Activated CD8-positive, alpha-beta memory T cell treated with anti-CD3 and anti-CD28 coated beads for 1 hour (primary cell): ENCODE results near the gene ABCB11.
"Not testable (repeated sequence)": the region's sequence is repeated elsewhere in the genome, so short reads cannot be mapped to it uniquely, and the experiment has no call there.

Experiments
- DNase-seq, 2 donors: peaks; one replicate each; pipeline ENCODE4 v3.0.0-alpha.2; 2020; ENCODE audit warnings: low read depth in 1 of 2; ENCODE audit errors: extremely low read depth in 1 of 2

The ABCB11 gene

DNA sequence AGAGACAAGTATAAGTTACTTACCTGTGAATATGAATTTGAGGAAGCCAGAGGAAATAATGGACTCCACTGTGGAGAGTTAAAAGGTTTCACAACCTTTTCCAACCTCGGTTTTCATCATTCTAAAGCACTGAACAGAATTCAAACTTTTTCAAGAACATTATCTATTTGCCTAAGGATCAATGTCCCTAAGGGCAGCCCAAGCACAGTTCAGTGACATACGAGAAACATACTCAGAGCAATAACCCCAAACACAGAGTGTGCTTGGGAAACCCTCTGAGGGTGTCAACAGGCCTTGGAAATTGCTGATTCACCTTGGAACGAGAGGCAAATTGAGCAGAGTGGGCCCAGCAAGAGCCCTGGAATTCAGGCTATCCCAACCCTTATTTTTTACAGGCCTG, at the start of gene ABCB11:
ABCB11 (minus strand) TSS at position 123 of the 400 bp plus-strand sequence. CDS start 13,199 bp downstream, outside the sequence.
- DNase-seq: no peak

DNA sequence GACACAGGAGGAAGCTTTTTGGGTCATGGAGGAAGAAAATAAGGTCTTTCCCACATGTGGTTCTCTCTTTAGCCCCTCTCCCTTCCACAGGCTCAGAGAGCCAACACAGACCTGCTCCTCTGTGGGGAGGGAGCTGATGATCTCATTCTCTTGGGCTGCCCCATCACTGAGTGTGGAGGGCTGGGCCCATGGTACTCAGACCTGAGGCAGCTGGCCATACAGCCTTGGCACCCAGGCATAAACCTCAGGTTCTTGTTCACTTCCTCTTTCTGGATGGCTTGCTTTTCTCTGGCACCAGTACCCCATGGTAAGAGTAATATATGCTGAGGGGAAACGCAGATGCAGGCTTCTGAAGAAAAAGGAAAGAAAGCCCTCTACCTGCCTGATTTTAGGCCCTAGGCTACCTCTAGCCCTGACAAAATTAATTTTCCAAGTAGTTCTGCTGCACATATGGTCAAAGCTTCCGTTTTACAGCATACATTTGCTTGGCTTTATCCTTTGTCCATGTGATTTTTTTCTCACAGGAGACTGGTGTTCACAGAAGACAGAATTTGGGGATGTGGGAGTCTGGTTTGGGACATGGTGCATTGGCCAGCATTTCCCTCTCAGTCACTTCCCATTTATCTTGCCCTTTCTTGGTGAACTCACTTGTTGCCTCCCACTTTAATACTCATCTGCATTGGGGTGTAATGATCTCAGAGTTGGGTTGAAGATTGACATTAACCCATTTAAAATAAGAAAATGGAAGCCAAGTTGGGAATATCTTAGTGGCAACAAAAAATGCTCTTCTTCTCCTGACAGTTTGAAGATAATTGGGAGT, 49.3 kb upstream of the ABCB11 start:
- no peak for DNase-seq

DNA sequence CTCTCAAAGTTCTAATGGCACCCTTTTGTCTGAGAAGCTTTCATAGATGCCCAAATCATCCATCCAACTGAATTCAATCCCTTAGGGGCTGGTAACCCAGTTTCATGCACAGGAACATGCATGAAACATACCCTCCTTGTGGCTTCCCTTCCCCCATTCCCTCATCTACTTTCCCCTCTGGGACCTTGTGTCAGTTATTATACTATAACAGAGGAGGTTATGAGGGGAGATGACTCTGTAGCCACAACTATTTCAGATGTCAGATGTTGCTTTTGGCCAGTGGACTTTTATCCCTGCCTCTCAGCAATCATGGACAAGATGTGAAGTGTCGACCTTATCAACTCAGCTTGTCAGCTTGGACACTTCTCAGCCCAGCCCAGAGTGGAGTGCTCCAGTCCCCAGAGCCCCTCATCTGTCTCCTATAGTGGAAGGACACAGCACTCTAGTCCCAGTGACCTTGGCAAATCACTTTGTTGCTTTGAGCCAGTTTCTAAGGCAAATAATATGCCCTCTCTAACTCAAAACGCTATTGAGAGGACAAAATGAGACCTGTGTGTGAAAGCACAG, 46.6 kb upstream of the ABCB11 start:
- DNase-seq: no peak

DNA sequence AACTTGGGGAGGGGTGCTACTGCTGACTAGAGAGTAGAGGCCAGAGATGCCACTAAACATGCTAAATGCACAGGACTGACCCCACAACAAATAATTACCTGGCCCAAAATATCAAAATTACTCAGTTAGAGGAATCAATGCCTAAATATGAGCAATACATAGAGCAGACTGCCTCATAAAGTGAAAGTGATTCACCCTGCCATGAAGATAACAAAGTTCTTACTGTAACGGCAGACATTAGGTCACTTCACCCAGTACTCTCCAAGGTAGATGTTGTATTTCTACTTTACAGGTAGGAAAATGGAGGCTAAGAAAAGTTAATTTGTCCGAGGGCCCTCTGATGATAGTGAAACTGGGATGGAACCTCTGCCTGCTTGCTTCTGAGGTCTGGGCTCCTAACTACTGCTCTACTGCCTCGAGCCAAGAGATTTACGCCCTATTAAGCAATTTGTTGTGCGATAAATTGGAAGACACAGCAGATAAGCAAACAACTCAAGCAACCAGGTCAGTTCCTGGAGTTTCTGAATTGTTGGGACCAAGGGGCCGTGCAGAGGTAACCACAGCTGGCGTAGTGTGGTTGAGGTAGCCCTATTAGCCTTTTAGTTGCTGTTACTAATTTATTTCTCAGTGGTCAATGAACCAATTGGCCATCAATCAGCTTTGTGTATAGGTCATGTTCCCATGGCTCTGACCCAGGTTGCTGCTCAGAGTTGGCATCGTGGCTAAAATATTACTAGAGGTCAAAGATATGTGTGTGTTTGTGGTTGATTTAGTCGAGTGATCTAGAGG, 43.0 kb upstream of the ABCB11 start:
- no peak for DNase-seq

DNA sequence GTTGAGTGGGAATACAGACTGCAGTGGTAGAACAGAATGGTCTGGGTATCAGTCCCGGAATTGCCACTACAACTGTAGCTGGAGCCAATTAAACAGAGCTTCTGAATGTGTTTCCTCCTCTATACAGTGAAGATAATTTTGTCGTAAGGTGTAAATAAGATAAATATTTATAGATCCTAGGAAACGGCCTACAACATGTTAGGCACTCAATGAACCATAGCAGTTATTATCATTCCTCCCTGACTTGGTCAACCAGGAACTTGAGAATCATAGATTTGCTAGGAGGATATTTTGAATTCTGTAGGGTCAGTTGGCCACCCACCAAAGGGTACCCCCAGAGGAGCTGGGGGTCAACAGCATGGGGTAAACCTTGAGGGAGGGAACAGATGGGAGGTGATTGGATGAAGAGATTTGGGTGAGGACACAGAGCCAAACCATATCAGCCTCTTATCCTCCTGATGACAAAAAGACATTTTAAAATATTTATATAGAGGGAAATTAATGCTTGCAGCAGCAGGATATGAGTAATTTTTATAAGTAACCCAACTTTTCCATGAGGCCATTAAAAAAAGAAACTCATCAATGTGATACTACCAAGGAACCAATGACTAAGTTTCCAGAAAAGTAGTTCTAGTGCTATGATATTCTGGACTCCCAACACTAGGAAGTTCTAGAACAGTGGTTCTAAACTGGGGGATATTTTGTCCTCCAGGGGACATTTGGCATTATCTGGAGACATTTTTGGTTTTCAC, 42.3 kb upstream of the ABCB11 start:
- DNase-seq: no peak

DNA sequence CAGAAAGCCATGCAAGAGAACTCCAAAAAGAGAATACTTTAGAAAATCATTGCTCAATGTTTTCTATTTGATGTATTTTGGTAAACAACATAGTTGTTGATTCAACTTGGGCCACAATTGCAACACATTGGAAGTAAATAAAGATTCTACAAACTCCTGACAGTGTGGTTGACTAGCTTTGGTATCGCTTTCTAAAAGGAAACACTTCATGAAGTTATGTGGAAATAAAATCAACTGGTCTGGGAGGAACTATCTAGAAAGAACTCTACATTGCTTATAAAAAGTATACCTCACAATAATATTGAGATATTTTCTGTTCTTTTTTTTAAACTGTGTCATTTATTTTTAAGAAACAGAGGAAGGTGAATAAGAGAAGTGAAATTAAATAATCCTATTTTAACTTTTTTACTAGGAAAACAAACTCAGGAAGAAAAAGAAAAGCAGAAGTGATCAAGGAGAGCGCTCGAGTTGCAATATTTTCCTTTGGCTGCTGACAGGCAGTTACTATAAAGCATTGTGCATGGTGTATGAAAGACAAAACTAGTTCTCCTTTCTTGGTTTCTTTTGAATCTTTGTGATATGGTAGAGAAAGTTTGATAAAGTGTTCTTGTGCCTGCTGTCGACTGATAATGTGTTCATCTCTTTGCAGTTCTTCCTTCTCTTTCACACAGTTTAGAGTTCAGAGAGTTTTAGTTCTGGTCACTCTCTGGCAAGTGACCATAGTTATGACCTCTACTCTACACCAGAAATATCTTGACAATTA, 41.2 kb upstream of the ABCB11 start:
- DNase-seq: no peak

DNA sequence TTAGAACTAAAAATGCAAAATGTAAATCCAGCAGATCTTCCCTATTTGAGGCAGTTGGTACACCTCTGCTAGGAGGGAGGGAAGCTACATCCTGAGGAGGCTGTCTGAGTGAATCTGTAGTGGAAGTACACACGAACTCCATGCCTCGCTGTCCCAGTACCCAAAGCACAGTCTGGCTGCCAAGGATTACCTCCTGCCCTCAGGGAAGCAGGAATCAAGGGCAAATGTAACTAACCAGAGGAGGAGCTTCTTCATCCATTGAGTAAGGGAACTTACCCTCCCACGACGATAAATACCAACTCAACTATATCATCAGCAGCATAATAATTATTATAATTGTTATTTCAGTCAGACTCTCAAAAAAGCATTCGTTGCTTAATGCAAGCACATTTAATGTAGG, 40.3 kb upstream of the ABCB11 start:
- no peak for DNase-seq

DNA sequence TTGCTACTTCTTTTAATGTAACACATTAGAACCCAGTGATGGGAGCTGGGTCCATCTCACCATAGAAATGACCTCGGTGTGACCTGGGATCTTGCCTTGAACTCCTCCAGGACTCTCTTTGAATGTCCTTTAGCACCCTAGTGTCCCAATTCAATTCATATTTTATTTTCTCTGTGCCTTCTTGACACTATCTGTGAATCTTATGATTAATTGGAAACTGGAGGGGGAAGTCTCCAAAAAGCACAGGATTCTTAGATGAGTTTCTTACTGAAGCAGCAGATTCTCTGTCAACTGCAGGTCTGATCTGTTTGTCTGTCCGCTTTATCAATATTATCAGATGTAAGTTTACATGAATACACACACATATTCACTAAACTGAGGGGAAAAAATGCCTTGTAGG, 38.7 kb upstream of the ABCB11 start:
- DNase-seq: no peak

DNA sequence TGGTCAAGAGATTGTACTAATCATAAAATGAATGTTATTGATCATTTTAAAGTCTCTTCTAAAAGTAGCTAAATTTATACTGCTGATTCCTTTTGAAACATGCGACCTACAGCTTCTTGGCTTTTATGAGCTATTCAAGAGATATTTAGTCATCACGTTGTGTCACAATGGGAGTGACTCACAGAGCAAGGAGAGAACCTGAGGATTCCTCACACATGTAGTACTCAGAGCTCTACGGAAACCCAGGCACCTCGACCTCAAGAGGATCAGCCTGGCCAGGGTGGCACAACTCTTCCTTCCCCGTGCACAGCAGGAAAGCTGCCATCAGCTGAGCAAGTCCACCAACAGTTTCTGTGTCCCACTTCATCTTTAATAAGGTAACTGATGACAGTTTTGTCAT, 38.2 kb upstream of the ABCB11 start, which contains the start of gene DHRS9:
DHRS9 (plus strand) TSS at position 223 of the 400 bp plus-strand sequence. CDS start 12,019 bp downstream, outside the sequence.
- DNase-seq: no peak

DNA sequence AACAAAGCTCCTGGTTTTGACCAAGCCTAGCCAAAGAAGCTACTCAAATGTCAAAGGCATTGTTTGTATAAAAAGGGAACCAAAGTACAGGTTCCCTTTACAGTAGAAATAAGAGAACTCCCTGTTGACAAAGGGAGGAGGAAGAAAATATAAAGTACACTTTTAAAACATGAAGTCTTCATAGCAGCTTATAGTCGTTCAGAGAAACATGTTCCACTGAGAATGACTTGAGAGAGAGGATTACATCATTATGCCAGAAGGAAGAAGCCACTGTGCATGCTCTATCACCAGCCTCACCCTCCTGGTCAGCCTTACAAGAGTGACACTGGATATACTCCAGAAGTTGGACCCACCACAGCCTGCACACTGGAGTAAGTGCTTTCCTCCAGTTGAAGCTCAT, 35.8 kb upstream of the ABCB11 start:
- DNase-seq: no peak

DNA sequence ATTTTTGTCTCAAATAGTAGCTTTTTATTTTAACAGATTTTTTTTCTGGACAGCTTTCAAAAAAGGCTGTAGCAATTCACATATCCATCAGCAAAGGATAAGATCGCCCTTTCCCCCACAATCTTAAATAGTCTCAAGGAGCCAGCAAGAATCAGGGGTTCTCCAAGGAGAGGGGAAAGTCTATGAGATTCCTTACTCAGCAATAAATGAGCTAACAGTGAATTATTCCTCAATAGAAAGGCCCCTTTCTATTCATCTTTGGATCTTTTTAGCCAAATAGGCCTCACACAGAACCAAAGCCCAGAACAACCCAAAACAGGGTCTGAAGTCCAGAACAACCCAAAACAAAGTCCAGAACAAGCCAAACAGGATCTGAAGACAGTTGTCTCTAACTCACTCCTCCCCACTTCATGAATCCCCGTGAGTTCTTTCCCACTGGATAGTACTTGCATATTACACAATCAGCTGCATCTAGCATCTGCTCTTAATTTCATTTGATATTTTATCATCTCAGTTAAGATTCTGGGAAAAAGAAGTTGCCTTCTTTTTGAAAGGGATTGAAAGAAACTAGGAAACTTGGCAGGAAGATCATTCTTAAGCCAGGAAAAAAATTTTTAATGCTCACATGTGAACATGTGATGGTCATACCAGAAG, 34.9 kb upstream of the ABCB11 start:
- DNase-seq: no peak

DNA sequence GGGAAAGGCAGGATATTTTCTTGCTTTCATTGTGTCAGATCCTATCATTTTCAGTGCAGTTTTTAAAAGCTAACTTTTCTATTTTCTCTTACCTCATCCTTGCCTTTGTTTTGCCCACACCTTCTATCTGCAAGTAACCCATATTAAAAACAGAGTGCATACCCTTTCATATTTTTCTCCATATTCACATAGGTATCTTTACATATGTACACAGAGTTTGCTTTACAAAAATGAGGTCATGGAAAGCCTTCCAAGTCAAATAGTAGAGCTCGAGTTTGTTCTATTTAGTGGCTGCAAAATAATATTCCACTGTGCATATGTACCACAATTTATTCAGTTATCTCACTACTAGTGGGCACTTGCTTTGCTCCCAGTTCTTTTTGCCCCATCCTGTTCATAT, 34.3 kb upstream of the ABCB11 start:
- DNase-seq: no peak

DNA sequence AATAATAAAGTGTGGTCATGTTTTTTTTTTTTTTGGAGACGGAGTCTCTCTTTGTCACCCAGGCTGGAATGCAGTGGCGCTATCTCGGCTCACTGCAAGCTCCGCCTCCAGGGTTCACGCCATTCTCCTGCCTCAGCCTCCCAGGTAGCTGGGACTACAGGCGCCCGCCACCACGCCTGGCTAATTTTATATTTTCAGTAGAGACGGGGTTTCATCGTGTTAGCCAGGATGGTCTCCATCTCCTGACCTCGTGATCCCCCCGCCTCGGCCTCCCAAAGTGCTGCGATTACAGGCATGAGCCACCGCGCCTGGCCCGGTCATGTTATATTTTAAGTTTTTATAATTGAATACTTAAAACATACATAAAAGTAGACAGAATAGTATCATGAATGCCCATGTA, 33.1 kb upstream of the ABCB11 start:
- not testable (repeated sequence) for DNase-seq

DNA sequence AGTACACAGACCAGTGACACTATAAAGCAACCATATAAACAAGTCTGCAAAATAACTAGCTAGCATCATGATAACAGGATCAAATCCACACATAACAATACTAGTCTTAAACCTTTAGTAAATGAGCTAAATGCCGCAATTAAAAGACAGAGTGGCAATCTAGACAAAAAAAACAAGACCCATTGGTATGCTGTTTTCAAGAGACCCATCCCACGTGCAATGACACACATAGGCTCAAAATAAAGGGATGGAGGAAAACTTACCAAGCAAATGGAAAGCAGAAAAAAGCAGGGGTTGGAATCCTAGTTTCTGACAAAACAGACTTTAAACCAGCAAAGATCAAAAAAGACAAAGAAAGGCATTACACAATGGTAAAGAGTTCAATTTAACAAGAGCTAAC, 23.5 kb upstream of the ABCB11 start:
- DNase-seq: not testable (repeated sequence)

DNA sequence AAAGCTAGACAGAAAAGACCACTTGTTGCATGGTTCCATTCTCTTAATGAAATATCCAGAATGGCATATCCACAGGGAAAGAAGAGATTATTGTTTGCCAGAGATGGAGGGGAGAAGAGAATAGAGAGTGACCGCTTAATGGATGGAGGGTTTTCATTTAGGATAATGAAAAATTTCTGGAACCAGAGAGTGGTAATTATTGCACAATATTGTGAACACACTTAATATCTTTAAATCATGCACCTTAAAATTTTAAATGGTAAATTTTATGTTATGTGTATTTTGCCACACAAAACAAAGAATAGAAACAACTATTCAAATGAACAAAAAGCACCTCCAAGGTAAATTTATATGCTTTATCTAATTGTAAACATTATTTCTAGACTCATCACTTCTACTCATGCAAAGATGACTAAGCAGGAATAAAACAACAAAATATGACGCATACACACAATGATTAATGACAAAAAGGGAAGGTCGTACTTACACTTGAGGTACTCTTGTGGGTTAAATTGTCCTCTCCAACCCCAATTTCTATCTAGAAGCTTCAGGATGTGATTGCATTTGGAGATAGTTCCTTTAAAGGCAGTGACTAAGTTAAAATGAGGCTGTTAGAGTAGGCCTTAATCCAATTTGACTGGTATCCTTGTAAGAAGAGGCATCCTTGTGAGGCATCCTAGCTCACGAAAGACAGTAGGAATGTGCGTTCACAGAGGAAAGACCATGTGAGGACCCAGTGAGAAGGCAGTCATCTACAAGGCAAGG, 19.5 kb upstream of the ABCB11 start:
- no peak for DNase-seq

DNA sequence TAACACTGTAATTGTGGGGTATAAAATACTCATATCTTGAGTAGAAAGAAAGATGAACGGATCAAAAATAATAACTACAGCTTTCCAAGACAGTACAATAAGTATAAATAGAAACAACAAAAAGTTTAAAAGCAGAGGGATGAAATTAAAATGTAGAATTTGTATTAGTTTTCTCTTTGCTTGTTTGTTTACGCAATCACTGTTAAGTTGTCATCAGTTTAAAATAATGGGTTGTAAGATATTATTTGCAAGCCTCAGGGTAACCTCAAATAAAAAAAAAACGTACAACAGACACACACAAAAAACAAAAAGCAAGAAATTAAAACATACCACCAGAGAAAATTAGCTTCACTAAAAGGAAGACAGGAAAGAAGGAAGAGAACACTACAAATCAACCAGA, 18.0 kb upstream of the ABCB11 start:
- no peak for DNase-seq

DNA sequence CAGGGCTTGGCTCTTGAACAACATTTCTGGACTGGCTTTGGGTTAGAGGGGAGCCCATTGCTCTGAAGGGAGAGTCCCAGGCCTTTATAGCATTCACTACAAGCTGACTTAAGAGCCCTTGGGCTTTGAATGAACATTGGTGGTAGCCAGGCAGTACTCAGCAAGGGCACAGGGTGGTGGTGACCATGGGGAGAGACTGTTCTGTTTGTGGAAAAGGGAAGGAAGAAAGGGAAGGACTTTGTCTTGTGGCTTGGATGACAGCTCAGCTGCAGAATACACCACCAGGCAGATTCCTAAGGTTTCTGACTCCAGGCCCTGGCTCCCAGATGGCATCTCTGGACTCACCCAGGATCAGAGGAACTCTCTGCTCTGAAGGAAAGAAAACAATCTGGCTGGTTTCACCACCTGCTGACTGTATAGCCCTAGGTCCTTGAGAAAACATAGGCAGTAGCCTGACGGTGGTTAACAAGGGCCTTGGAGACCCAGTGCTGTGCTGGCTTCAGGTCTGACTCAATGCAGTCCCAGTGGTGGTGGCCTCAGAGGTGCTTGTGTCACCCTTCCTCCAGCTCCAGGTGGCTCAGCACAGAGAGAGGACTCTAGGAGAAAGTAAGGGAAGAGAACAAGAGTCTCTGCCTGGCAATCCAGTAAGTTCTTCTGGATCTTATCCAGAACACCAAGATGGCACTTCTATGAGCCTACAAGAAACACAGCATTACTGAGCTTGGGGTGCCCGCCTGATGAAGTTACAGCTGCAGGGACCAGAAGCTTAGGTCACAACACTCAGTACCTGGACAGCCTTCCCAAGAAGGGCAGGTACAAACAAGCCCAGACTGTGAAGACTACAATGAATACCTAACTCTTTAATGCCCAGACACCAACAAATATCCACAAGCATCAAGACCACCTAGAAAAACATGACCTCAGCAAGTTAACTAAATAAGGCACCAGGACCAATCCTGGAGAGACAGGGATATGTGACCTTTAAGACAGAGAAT, 16.4 kb upstream of the ABCB11 start:
- DNase-seq: no peak
